HG03135 (cell line): ENCODE data around the gene ZNF770.

Source experiments
- ATAC-seq: cut with Tn5 transposase; IDR thresholded peaks from one replicate; pipeline ENCODE4 v1.9.1; 2021; ENCODE audit warnings: mild to moderate bottlenecking, moderate library complexity; ENCODE audit not compliant: unreplicated experiment

The ZNF770 gene, protein sequence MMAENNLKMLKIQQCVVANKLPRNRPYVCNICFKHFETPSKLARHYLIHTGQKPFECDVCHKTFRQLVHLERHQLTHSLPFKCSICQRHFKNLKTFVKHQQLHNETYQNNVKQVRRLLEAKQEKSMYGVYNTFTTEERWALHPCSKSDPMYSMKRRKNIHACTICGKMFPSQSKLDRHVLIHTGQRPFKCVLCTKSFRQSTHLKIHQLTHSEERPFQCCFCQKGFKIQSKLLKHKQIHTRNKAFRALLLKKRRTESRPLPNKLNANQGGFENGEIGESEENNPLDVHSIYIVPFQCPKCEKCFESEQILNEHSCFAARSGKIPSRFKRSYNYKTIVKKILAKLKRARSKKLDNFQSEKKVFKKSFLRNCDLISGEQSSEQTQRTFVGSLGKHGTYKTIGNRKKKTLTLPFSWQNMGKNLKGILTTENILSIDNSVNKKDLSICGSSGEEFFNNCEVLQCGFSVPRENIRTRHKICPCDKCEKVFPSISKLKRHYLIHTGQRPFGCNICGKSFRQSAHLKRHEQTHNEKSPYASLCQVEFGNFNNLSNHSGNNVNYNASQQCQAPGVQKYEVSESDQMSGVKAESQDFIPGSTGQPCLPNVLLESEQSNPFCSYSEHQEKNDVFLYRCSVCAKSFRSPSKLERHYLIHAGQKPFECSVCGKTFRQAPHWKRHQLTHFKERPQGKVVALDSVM

DNA sequence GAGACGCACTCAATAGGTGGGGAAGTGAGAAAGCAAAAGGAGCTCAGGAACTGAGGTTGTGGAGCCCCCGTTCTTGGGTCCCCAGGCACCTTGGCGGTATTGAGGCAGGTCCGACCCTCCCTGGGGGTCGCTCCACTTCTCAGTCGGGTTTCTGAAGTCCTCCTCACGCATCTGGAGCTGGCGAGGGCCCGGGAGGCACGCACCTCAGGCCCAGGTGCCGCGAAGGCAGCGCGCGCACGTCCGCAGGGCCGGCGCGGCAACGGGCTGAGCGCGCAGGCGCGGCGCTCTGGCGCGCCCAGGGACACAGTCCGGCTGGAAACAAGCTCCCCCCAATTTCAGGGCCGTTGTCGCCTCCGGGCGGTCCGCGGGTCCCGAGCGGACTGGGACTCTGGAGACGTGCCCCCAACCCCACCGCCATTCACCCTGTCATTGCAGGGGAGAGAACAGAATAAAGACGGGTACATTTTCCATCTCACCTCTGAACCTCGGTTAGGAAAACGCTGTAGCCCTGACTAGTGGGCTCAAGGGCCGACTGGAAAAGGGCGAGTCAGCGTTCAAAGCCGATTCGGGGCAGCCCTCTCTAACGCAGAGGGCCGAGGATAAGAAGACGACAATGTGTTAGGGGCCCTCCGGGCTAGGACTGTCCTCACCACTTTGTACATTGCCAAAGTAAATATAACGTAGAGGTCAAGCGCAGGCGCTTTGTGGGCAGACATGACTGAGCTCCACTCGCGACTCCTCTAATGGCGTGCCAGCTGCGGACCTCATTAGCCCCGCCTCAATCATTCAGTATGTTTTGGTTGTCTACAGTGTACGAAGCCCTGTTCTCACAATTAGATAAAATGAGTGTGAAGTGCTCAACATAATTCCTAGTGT is at the start of gene ZNF770:
Gene ZNF770, minus strand, starts transcription at position 261 of the 876 bp plus-strand sequence. CDS start 4,853 bp downstream, outside the sequence.
- peak; percentile 72 for ATAC-seq

DNA sequence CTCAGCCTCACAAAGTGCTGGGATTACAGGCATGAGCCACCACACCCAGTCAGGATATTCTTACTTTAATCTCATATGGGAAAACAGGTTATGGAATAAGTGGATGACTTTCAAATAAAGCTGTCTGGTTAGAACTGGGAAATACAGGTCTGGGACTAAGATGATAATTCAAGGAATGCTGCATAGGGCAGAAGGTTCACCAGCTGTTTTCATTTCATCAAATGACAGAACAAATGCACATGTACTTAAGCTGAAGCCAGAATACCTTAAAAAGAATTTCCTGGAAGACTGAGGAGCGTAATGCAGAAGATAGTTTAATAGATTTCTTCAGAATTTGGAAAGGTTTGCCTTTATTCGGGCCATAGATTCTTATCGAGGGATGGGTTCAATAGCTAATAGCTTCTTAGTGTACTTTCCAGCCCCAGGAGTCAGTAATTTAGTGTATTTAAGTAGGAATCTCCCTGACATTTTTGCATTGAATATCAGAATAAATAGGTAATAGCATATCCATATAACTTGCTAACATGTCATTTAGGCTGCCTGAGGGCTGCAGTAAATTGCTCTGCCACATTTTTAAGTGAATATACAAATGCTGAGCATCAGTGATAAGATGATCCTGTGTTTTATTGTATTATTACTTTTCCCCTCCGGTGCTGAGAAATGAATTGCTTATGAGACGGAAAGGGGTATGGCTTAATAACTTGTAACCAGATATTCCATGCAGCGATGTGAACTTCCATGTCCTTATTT is 40.3 kb upstream of the ZNF770 start:
- no peak for ATAC-seq

DNA sequence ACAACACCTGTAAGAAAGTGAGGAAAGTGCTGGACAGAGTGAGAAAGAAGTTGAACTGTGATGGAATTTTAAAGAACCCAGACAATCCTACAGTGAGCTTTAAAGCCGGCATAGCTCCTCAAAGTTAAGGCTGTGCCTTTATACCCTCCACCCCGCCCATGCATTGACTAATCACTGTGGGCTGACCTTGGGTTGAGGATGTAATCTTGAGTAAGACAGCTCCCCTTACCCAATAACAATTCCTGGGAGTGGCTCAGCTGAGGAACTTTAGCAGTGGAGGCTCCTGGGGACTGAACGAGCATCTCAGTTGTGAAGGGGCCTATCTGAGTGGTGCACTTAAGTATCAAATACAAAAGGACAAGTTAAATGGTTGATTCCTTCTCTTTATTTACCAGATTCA is 35.7 kb upstream of the ZNF770 start:
- no peak for ATAC-seq

DNA sequence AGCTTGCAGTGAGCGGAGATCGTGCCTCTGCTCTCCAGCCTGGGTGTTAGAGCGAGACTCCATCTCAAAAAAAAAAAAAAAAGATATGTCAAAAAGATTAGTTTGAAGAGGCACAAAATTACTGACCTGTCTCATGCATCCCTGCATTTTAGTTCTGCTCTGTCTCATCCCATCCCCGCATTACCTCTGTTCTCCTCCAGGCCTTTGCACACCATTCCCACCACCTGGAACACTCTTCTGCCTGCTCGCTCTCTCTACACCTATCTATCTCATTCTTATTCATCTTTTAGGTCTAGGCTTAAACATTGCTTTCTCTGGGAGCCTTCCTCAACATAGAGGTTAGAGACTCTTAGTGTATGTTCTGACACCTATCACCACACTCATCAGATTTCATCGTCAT is 32.9 kb upstream of the ZNF770 start:
- ATAC-seq = no peak

DNA sequence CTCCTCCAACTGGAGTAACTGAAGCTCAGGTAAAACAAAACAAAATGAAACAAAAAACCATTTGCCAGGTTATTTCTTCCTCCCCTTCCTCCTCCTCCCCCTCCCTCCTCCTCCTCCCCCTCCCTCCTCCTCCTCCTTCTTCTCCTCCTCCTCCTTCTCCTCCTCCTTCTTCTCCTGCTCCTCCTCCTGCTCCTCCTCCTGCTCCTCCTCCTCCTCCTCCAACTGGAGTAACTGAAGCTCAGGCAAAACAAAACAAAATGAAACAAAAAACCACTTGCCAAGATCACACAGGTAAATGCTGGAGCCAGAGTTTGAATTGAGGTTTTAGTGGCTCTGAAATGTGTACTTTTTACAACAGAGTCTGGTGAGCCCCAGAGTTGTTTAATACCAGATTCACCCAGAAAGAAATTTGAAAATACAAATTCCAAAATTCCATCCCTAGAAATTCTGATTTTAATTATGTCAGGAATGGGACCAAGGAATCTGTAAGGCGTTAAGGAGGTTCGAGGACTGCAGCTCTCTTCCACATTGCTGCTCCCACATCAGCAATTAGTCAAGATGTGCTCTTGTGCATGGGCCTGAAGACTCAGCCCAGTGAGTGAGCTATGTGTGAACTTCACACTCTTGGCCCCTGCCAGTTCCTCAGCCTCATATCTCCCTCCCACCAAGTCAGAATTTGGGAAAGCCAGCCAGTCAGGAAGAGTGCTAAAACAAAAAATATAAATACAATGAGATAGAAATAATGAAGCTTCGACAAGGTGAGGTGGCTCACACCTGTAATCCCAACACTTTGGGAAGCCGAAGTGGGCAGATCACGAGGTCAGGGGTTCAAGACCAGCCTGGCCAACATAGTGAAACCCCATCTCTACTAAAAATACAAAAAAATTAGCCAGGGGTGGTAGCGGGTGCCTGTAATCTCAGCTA is 31.6 kb upstream of the ZNF770 start:
- no peak for ATAC-seq

DNA sequence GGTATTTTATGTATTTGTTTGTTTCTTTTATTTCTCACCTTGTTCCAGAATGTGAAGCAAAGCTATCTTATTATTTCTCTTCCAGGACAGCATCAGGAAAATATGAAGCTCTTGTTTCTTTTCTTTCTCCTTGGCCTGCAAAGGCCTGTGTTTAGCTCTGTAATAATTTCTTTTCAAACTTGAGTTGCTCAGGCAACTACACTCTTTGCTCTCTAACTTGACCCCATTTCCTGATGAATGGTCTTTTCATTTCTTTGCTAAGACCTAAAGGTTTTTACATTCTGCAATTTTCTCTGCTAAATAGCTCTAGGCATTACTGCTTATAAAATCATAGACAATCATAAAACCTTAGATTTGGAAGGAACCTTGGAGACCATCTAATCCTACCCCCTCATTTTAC is 26.2 kb upstream of the ZNF770 start:
- ATAC-seq = no peak

DNA sequence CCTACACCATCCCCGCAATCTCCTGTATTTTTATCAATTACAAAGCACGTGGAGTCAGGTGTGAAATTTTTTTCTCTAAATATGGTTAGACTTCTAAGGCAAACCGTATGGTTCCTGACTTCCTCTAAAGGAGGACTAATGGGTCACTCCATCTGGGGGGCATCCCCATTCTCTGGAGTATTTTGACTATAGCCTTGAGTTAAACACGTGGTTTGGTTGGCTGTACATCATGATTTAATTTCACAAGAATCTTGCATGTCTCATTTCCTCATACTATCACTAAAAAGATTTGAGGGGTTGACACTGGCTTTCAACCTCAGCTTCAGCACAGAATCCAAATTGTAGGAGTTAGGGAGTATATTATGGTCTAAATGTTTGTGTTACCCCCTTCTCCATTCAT is 25.3 kb upstream of the ZNF770 start:
- no peak for ATAC-seq

DNA sequence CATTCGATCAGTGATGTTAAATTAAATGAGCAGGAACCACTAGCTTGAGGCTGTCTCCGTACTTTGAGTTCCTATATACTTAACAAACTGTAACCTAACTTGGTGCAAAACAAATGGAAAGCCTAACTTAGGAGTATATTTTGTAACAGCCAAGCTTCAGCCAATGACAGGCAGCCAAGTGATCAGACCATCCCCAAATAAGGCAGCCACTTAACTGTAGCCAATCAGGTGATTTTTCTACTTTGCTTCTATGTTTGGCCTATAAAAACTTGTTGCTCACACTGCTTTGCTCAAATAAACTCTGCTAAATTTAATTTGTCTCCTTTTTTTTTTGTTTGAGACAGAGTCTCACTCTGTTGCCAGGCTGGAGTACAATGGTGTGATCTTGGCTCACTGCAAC is 19.3 kb upstream of the ZNF770 start:
- ATAC-seq = no peak

DNA sequence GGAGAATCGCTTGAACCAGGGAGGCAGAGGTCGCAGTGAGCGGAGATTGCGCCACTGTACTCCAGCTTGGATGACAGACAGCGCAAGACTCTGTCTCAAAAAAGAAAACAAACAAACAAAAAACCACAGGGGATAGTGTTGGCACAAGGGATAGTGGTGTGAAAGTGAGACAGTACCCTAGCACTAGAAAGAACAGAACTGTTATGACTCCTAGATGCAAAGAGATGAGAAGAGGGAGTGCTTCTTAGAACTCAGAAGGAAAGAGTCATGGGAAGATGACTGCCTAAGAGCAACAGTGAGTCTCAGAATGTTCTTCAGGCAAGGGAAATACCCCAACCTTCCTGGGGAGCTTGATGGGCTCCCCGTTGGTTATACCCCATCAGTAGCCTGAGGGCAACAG is 17.8 kb upstream of the ZNF770 start:
- ATAC-seq = no peak

DNA sequence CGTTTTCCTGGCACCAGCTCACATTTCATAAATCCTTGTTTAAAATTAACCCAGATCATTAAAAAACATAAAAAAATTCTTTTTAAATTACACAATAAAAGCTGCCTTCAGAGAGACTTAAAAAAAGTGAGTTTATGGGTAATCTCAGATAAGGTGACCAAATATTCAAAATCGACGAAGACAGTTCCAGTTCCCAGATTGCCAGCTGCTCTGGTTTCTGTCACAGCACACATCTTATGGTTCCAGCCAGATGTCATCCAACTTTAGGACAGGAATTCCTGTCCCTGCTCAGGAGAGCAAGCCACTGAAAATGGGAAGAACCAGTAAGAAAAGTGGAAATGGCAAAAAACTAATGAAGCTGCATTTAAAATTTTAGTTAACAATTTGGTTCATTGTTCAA is 15.8 kb upstream of the ZNF770 start:
- ATAC-seq = no peak

DNA sequence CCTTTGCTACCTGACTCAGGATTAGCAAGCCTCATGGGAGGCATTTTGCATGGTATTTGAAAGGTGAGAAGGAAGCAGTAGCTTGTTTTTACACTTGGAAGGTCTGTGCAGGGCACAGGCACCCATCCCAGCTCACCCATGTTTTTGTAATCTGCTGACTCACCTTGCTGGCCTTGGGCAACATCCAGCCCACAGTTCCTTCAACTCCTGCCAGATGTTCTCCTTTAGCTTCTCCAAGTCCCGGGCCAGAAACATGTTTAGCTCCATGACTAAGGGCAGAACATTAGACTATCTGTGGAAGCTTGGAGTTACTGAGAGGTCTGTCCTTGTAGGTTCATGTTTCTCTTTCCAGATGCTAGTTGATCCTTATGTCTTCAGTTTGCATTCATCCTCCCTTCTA is 12.4 kb upstream of the ZNF770 start:
- ATAC-seq = no peak

DNA sequence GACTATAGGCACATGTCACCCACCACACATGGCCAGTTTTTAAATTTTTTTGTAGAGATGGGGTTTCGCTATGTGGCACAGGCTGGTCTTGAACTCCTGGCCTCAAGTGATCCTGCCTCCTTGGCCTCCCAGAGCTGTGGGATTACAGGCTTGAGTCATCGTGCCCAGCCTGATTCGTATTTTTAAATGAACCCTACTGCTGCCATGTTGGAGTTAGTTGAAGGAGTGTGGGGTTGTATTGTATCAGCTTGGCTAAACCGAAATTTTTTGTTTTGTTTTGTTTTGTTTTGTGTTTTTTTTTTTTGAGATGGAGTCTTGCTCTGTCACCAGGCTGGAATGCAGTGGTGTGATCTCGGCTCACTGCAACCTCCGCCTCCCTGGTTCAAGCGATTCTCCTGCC is 11.8 kb upstream of the ZNF770 start:
- ATAC-seq = no peak

DNA sequence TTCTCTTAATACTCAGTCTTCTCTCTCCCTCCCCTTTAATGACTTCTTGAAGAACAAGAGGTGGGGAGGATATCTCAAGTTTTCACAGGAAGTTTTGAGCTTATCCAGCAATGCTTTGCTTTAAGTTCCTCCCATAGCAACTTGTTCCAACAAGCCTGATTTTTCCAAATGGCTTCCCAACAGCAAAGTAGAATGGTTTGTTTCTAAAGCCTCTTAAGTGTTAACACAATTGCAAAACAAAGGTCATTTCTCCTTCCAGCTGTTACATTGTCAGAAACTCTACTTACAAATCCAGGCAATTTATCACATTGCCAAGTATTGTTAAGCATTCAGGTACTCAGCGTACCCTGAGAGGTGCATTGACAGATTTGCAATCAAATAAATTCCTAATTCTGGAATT is 6.8 kb upstream of the ZNF770 start:
- ATAC-seq = no peak

DNA sequence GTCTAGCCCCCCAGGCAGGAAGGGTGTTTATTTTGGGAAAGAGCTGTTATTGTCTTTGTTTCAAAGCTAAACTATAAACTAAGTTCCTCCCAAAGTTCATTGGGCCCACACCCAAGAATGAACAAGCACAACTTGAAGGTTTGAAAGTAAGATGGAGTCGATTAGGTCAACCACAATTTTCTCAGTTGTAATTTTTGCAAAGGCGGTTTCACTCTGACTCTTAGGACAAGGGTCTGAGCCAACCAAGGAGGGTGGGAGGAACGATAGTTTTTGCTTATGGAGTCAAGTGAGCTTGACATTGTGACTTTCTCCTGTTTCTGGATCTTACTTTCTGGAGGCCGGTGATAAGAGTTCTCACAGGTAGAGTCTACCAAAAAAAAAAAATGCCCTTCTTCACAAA is 5.8 kb upstream of the ZNF770 start:
- peak; percentile 93 for ATAC-seq

DNA sequence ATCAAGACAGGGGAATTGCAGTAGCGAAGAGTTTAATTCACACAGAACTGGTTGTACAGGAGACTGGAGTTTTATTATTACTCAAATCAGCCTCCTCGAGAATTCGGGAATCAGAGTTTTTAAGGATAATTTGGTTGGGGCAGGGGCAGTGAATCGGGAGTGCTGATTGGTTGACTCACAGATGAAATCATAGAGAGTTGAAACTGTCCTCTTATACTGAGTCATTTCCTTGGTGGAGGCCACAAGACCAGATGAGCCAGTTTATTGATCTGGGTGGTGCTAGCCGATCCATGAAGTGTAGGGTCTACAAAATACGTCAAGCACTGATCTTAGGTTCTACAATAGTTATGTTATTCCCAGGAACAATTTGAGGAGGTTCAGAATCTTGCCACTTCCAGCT is 5.3 kb upstream of the ZNF770 start:
- no peak for ATAC-seq

DNA sequence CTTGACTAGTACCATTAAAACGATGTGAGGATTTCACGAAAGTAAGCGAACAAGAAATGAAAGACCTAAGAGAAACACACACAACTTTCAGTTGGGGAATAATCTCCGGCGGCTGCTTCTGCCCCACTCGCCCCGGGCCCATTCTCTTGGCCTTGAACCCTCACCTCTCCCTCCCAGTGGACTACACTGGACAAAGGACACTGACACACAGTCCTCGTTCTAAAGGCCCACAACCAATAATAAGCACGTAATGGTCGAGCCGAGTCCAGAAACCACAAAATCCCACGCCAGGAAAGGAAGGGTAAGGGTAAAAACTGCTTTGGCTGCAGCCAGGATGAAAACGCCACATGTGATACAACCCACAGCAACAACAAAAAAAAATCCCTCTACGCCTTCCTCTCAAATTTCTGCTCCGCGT is 469 bp downstream of the ZNF770 start:
- ATAC-seq = no peak

DNA sequence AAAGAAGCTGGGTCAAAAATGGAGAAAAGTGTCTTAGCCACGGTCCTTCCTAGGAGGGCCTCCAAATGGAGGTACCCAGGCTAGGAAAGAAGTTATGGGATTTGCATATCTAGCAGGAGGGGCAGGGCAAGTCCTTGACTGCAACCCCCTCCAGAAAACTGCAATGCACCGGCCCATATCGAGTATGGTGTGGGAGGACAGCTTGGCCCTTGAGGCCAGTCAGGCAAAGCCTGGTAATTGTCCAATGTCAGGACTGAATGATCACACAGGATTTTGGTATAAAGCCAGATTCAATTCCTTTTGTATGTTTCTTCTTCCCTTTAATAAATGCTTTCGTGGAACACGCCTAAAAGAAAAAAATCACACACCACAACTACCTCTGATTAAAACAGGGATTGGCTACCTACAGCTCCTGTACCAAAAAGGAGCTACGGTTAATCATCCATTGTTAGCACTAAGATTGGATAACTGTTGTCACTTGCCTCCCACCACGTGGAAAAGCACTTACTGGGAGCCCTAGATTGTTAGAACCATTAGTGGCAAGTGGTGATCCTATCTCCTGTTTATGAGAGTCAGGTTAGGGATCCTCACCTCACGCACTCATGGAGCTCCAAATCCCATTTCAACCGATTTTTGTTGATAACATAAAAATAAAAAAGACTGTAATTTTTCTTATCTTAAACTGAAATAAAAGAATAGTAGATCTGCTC is 1.2 kb downstream of the ZNF770 start:
- ATAC-seq = no peak

DNA sequence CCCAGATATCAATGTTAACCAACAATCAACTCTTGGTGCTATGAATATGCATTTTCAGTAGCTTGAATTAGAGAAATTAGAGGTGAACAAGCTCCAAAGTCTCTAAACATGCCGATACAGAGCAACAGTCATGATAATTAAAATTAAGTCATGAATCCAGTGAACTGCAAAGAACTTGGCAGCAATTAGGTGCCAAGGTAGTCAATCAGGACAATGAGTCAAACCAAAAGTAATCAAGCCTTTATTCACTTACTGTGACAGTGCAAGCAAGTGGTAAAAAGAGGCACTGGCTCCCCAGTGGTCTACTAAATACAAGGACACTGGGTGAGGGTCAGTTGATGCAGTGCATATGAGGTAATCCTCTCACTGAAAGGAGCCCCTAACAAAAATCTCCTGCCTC is 1.8 kb downstream of the ZNF770 start:
- ATAC-seq = no peak
